Mammary epithelial cell (primary cell): ENCODE data around the gene CYGB.

Source experiments
- CTCF ChIP-seq, 2 donors: IDR thresholded peaks in 1 of 2; conservative IDR thresholded peaks in 1 of 2; 2 replicates each; pipeline ENCODE4 v1.5.1; 2011 to 2012; ENCODE audit warnings: inconsistent platforms in 2 of 2, low read length in 2 of 2, mild to moderate bottlenecking in 2 of 2, control low read depth in 1 of 2, low read depth in 1 of 2; ENCODE audit not compliant: insufficient read depth in 1 of 2; ENCODE audit errors: extremely low read depth in 1 of 2
- EZH2 ChIP-seq: IDR thresholded peaks from 2 replicates; pipeline ENCODE4 v1.6.1; 2012; ENCODE audit warnings: low read length, inconsistent platforms, borderline replicate concordance

GRCh38 chr17:76532072-76532651, 5.3 kb downstream of the CYGB start:
- TF ChIP-seq CTCF (conservative IDR thresholded peaks at IDR 0.05 in 1 of 2, IDR thresholded peaks at IDR 0.05 in 1 of 2; ENCODE audit: extremely low read depth in 1 of 2, insufficient read depth in 1 of 2, low read depth in 1 of 2, low read length in 2 of 2) (no peak), EZH2 (no peak)
